ENCODE results near the gene AGMAT. TPM values are rescaled to one million over a fixed set of nuclear protein-coding genes. Genes with fewer than 3 reads are reported as not detected.
A peak's percentile ranks its signal among the peaks of the same experiment; 100 is the strongest.

AGMAT gene
- polyA plus RNA-seq, 4 donors = 21.0 to 35.8 (median 34.3) TPM

GRCh38 chr1:15525050-15526020 lies 59.5 kb downstream of the AGMAT start:
- peak in 1 of 4 donors; percentile 87 for DNase-seq (ENCODE audit: low read depth in 4 of 4, low spot score in 2 of 4)

GRCh38 chr1:15524283-15525049 lies 60.4 kb downstream of the AGMAT start:
- peak; percentile 86 to 97 (median 96) for DNase-seq (ENCODE audit: low read depth in 4 of 4, low spot score in 2 of 4)

- no peak for DNase-seq (ENCODE audit: low read depth in 4 of 4, low spot score in 2 of 4)
Measured at GRCh38 chr1:15524021-15524282, 60.9 kb downstream of the AGMAT start, which contains the start of gene CASP9. Gene CASP9, minus strand, starts transcription at chr1:15524215. Its CDS starts 15 bp downstream, at chr1:15524200.

DNA sequence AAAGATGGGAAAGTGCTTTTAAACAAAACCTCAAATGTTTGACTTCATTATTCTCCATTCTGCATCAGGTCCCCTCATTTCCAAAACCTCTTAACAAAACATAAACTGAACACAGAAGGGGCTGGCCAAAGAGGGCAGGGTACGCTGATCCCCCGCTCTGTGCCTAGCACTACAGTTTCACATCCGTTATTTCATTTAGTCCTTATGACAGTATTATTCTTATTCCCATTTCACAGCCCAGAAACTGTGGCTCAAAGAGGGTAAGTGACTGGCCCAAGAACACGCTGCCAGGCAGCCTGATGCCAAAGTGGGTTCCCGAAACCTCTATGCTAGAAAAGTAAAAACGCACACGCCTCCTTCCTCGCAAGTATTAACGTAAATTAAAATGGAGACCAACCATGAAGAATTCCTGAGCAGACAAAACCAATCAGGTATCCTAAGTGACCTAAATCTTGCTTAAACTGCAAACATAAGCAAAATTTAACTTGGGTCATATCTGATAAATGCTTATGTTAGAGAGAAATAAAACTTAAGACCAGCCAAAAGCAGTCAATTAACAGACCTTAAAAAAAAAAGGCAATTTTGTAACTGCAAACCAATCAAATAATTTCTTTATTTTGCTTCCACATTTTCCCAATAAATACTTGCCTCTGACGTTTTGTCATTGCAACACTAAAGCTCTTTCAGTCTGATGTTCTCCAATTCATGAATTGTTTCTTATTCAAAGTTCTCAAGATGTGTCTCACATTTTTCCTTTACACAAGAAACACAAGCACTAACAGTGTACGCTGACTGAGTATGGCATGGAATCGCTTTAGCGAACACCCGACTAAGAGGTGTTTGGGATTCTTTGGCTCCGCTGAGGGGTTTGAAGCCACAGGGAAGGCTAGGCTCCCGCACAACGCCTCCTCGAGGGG lies 61.5 kb downstream of the AGMAT start:
- DNase-seq (ENCODE audit: low read depth in 4 of 4, low spot score in 2 of 4) = no peak

GRCh38 chr1:15522551-15522950 lies 62.3 kb downstream of the AGMAT start:
- DNase-seq (ENCODE audit: low read depth in 4 of 4, low spot score in 2 of 4) = no peak

Other genes starting within 250 kb of the AGMAT start
- 10 to 100 TPM; 10.3 to 18.8 (median 15.6) TPM for gene EFHD2, start 175.2 kb downstream of the AGMAT start, polyA plus RNA-seq (ENCODE audit: insufficient read length in 4 of 4)
- under 1 TPM in 2 of 4 donors, not detected in 2; 0.20 to 0.28 TPM for gene CTRC, start 146.6 kb downstream of the AGMAT start, polyA plus RNA-seq (ENCODE audit: insufficient read length in 4 of 4)
- gene CELA2A, start 128.3 kb downstream of the AGMAT start, polyA plus RNA-seq (ENCODE audit: insufficient read length in 4 of 4) = under 1 TPM in 2 of 4 donors, not detected in 2; 0.35 to 0.68 TPM
- 1 to 10 TPM in 1 of 4 donors, under 1 TPM in 2, not detected in 1; 0.28 to 1.4 (median 0.41) TPM for gene CELA2B, start 108.9 kb downstream of the AGMAT start, polyA plus RNA-seq (ENCODE audit: insufficient read length in 4 of 4)
- 10 to 100 TPM; 24.6 to 39.1 (median 30.2) TPM for gene CASP9, start 60.8 kb downstream of the AGMAT start, polyA plus RNA-seq (ENCODE audit: insufficient read length in 4 of 4)
- 10 to 100 TPM; 20.9 to 39.0 (median 31.3) TPM for gene DNAJC16, start 58.2 kb downstream of the AGMAT start, polyA plus RNA-seq (ENCODE audit: insufficient read length in 4 of 4)
- 10 to 100 TPM; 13.4 to 26.2 (median 20.6) TPM for gene DDI2, start 32.4 kb upstream of the AGMAT start, polyA plus RNA-seq (ENCODE audit: insufficient read length in 4 of 4)
- 10 to 100 TPM; 42.3 to 54.1 (median 49.1) TPM for gene PLEKHM2, start 99.3 kb upstream of the AGMAT start, polyA plus RNA-seq (ENCODE audit: insufficient read length in 4 of 4)
- gene SLC25A34, start 151.2 kb upstream of the AGMAT start, polyA plus RNA-seq (ENCODE audit: insufficient read length in 4 of 4) = 1 to 10 TPM; 1.3 to 5.7 (median 2.9) TPM
- 1 to 10 TPM; 3.1 to 4.9 (median 4.4) TPM for gene TMEM82, start 157.4 kb upstream of the AGMAT start, polyA plus RNA-seq (ENCODE audit: insufficient read length in 4 of 4)
- 10 to 100 TPM; 46.1 to 67.0 (median 56.0) TPM for gene FBLIM1, start 173.7 kb upstream of the AGMAT start, polyA plus RNA-seq (ENCODE audit: insufficient read length in 4 of 4)
- gene UQCRHL, start 222.6 kb upstream of the AGMAT start, polyA plus RNA-seq (ENCODE audit: insufficient read length in 4 of 4) = 1 to 10 TPM; 1.4 to 3.8 (median 1.7) TPM

All from left renal cortex interstitium (tissue), 4 donors.